Neural progenitor cell (in vitro differentiated cells): Measurements from ENCODE around the gene TMBIM1.

Experiments
- EZH2 ChIP-seq: fragments of 200-600 bp; sonication (generic); IDR thresholded peaks from 2 replicates; pipeline ENCODE4 v1.6.1; 2017; ENCODE audit warnings: antibody characterized with exemption, mild to moderate bottlenecking, moderate library complexity
- TF ChIP-seq, protein P1 (sequence below): fragments of 200-600 bp; sonication (generic); IDR thresholded peaks from 2 replicates; pipeline ENCODE4 v1.5.1; 2017; ENCODE audit warnings: antibody characterized with exemption, mild to moderate bottlenecking

- no peak for TF ChIP-seq EZH2
- TF ChIP-seq, protein P1, sequence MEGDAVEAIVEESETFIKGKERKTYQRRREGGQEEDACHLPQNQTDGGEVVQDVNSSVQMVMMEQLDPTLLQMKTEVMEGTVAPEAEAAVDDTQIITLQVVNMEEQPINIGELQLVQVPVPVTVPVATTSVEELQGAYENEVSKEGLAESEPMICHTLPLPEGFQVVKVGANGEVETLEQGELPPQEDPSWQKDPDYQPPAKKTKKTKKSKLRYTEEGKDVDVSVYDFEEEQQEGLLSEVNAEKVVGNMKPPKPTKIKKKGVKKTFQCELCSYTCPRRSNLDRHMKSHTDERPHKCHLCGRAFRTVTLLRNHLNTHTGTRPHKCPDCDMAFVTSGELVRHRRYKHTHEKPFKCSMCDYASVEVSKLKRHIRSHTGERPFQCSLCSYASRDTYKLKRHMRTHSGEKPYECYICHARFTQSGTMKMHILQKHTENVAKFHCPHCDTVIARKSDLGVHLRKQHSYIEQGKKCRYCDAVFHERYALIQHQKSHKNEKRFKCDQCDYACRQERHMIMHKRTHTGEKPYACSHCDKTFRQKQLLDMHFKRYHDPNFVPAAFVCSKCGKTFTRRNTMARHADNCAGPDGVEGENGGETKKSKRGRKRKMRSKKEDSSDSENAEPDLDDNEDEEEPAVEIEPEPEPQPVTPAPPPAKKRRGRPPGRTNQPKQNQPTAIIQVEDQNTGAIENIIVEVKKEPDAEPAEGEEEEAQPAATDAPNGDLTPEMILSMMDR = no peak
These were observed 29.4 kb downstream of the TMBIM1 start for GRCh38 chr2:218262631-218263586.
